Measurements from ENCODE around the gene MT3. TPM values are rescaled to one million over a fixed set of nuclear protein-coding genes. Genes with fewer than 3 reads are reported as not detected.
A peak's percentile ranks its signal among the peaks of the same experiment; 100 is the strongest.

The MT3 gene
- total and polyA plus RNA-seq, 2 of the 13 experiments (the other 11 are each of a cell fraction or from before 2014, with no cell fraction given) = not detected

DNA sequence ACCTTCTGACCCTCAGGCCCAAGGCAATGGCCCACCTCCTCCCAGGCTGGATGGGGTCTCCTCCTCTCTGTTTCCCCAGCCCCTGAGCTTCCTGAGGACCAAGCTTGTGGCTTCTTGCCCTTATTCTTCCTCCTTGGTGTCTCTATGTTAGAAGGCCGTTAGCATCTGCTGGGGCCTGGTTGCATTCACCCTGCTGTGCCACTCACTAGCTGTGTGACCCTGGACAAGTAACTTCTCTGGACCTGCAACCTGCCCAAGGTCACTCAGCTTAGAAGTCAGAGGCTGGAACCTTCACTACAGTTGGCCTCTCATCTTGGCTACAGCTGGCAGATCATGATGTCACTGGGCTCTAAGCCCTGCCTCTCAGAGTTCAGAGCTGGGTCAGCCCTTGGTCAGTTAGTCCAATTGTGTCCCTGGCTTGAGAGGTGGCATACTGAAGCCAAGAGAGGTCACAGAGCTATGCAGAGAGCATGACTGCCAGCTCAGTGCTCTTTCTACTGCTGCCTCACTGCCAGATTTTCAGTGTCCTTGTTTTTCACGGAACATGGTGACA lies 22.0 kb downstream of the MT3 start (continued):
- TF ChIP-seq, protein P1, sequence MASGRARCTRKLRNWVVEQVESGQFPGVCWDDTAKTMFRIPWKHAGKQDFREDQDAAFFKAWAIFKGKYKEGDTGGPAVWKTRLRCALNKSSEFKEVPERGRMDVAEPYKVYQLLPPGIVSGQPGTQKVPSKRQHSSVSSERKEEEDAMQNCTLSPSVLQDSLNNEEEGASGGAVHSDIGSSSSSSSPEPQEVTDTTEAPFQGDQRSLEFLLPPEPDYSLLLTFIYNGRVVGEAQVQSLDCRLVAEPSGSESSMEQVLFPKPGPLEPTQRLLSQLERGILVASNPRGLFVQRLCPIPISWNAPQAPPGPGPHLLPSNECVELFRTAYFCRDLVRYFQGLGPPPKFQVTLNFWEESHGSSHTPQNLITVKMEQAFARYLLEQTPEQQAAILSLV (CRISPR knock-in tag; IDR thresholded peaks at IDR 0.05; ENCODE audit: borderline replicate concordance) = no peak
- TF ChIP-seq SIX1 (CRISPR knock-in tag; IDR thresholded peaks at IDR 0.05; ENCODE audit: borderline replicate concordance) (no peak), ZNF331 (CRISPR knock-in tag; IDR thresholded peaks at IDR 0.05) (no peak), TEAD3 (CRISPR knock-in tag; optimal IDR thresholded peaks at IDR 0.05; ENCODE audit: borderline replicate concordance) (peak; percentile 51), SP2 (CRISPR knock-in tag; IDR thresholded peaks at IDR 0.05) (no peak), KLF12 (CRISPR knock-in tag; IDR thresholded peaks at IDR 0.05; ENCODE audit: borderline replicate concordance) (no peak), HES4 (CRISPR knock-in tag; IDR thresholded peaks at IDR 0.05; ENCODE audit: borderline replicate concordance) (no peak), TGIF2 (CRISPR knock-in tag; IDR thresholded peaks at IDR 0.05) (0 out of 2 replicates have a peak, but pooled peaks have one; percentile 17), ZSCAN9 (CRISPR knock-in tag; IDR thresholded peaks at IDR 0.05; ENCODE audit: borderline replicate concordance) (no peak), ZKSCAN5 (CRISPR knock-in tag; IDR thresholded peaks at IDR 0.05) (no peak), SPEN (CRISPR knock-in tag; IDR thresholded peaks at IDR 0.05; ENCODE audit: low read depth) (peak; percentile 29; the same call in 1 of the 2 replicates), CBX5 (CRISPR knock-in tag; IDR thresholded peaks at IDR 0.05; ENCODE audit: borderline replicate concordance) (no peak), ZNF282 (IDR thresholded peaks at IDR 0.05; ENCODE audit: partially characterized antibody) (no peak), ZNF615 (CRISPR knock-in tag; IDR thresholded peaks at IDR 0.05; ENCODE audit: borderline replicate concordance) (no peak), PPARG (CRISPR knock-in tag; conservative IDR thresholded peaks at IDR 0.05) (no peak), ZNF746 (CRISPR knock-in tag; IDR thresholded peaks at IDR 0.05) (no peak), ZNF30 (CRISPR knock-in tag; IDR thresholded peaks at IDR 0.05) (no peak), MIER2 (CRISPR knock-in tag; IDR thresholded peaks at IDR 0.05) (no peak), SETDB1 (CRISPR knock-in tag; IDR thresholded peaks at IDR 0.05; ENCODE audit: borderline replicate concordance) (no peak), FOXA1 (IDR thresholded peaks at IDR 0.05) (no peak), FOXA1 (CRISPR knock-in tag; IDR thresholded peaks at IDR 0.05) (no peak), ZNF33B (CRISPR knock-in tag; IDR thresholded peaks at IDR 0.05) (no peak), RXRA (CRISPR knock-in tag; IDR thresholded peaks at IDR 0.05) (peak; percentile 84), ZFP62 (CRISPR knock-in tag; IDR thresholded peaks at IDR 0.05) (no peak)
- TF ChIP-seq, protein P2, sequence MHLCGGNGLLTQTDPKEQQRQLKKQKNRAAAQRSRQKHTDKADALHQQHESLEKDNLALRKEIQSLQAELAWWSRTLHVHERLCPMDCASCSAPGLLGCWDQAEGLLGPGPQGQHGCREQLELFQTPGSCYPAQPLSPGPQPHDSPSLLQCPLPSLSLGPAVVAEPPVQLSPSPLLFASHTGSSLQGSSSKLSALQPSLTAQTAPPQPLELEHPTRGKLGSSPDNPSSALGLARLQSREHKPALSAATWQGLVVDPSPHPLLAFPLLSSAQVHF (CRISPR knock-in tag; IDR thresholded peaks at IDR 0.05) = no peak
- TF ChIP-seq, protein P3, sequence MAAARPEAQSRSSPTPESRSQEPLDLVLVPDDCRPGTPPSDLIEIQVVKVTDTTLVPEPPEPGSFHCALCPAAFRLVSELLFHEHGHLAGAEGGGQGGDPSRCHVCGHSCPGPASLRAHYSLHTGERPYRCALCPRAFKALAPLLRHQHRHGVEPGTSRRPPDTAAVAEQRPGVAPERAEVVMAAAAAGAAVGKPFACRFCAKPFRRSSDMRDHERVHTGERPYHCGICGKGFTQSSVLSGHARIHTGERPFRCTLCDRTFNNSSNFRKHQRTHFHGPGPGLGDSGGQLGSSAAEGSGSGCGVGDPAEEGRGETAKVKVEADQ (CRISPR knock-in tag; IDR thresholded peaks at IDR 0.05; ENCODE audit: borderline replicate concordance) = no peak
- TF ChIP-seq, protein P4, sequence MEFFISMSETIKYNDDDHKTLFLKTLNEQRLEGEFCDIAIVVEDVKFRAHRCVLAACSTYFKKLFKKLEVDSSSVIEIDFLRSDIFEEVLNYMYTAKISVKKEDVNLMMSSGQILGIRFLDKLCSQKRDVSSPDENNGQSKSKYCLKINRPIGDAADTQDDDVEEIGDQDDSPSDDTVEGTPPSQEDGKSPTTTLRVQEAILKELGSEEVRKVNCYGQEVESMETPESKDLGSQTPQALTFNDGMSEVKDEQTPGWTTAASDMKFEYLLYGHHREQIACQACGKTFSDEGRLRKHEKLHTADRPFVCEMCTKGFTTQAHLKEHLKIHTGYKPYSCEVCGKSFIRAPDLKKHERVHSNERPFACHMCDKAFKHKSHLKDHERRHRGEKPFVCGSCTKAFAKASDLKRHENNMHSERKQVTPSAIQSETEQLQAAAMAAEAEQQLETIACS (CRISPR knock-in tag; IDR thresholded peaks at IDR 0.05) = no peak
- TF ChIP-seq, protein P5, sequence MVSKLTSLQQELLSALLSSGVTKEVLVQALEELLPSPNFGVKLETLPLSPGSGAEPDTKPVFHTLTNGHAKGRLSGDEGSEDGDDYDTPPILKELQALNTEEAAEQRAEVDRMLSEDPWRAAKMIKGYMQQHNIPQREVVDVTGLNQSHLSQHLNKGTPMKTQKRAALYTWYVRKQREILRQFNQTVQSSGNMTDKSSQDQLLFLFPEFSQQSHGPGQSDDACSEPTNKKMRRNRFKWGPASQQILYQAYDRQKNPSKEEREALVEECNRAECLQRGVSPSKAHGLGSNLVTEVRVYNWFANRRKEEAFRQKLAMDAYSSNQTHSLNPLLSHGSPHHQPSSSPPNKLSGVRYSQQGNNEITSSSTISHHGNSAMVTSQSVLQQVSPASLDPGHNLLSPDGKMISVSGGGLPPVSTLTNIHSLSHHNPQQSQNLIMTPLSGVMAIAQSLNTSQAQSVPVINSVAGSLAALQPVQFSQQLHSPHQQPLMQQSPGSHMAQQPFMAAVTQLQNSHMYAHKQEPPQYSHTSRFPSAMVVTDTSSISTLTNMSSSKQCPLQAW (CRISPR knock-in tag; IDR thresholded peaks at IDR 0.05) = peak; percentile 71; the same call in 1 of the 2 replicates

Data from HepG2 (cell line).